SK-N-MC (cell line): Measurements from ENCODE around the gene TLK1.

Source experiments
- EZH2 ChIP-seq: fragments of 200-600 bp; sonication (generic); IDR thresholded peaks from one replicate; pipeline ENCODE4 v1.6.1; 2017; ENCODE audit warnings: antibody characterized with exemption
- POLR2AphosphoS5 ChIP-seq: IDR thresholded peaks from 2 replicates; pipeline ENCODE4 v1.6.1; 2012; ENCODE audit warnings: mild to moderate bottlenecking, low read depth, low read length, borderline replicate concordance

GRCh38 chr2:171016125-171016524, 144.6 kb downstream of the TLK1 start:
- TF ChIP-seq EZH2 = no peak
- TF ChIP-seq POLR2AphosphoS5 = no peak
